PFSK-1 (cell line): Measurements from ENCODE around the gene DYNC1I2.

Experiments
- FOXP2 ChIP-seq: optimal IDR thresholded peaks from 2 replicates; pipeline ENCODE3; 2011; ENCODE audit warnings: borderline replicate concordance, control low read depth, inconsistent platforms; ENCODE audit not compliant: insufficient read depth; ENCODE audit errors: extremely low read length, extremely low read depth
- POLR2AphosphoS5 ChIP-seq: IDR thresholded peaks from 2 replicates; pipeline ENCODE4 v1.6.1; 2012; ENCODE audit warnings: low read depth, mild to moderate bottlenecking, control low read depth, low read length, moderate library complexity
- REST ChIP-seq, 2 experiments: IDR thresholded peaks; 2 replicates each; pipeline versions ENCODE4 v1.6.1 to v1.8.0; 2011 to 2012; ENCODE audit warnings: low read depth in 2 of 2, low read length in 2 of 2, control low read depth in 1 of 2, inconsistent platforms in 1 of 2, mild to moderate bottlenecking in 1 of 2, moderate library complexity in 1 of 2; ENCODE audit not compliant: insufficient read depth in 1 of 2
- SIN3A ChIP-seq: IDR thresholded peaks from 2 replicates; pipeline ENCODE4 v1.6.1; 2012; ENCODE audit warnings: mild to moderate bottlenecking, low read length, moderate library complexity, borderline replicate concordance; ENCODE audit not compliant: insufficient read depth
- TAF1 ChIP-seq: IDR thresholded peaks from 2 replicates; pipeline ENCODE4 v1.6.1; 2012; ENCODE audit warnings: low read length, control low read depth, borderline replicate concordance; ENCODE audit not compliant: insufficient read depth

Gene DYNC1I2

GRCh38 chr2:171667041-171667440 lies 20.2 kb upstream of the DYNC1I2 start:
- TF ChIP-seq FOXP2: no peak
- no peak for TF ChIP-seq TAF1
- no peak for TF ChIP-seq REST (IDR thresholded peaks at IDR 0.05; ENCODE audit: insufficient read depth in 1 of 2, low read depth in 2 of 2, low read length in 2 of 2)
- no peak for TF ChIP-seq SIN3A
- TF ChIP-seq POLR2AphosphoS5: no peak

- TF ChIP-seq FOXP2 (no peak), SIN3A (no peak)
Measured at GRCh38 chr2:171668183-171668582, 19.1 kb upstream of the DYNC1I2 start.

GRCh38 chr2:171669121-171669520 lies 18.1 kb upstream of the DYNC1I2 start:
- TF ChIP-seq REST (IDR thresholded peaks at IDR 0.05; ENCODE audit: insufficient read depth in 1 of 2, low read depth in 2 of 2, low read length in 2 of 2): no peak
- TF ChIP-seq SIN3A: no peak
- no peak for TF ChIP-seq TAF1
- TF ChIP-seq FOXP2: no peak
- no peak for TF ChIP-seq POLR2AphosphoS5

GRCh38 chr2:171670655-171671054 lies 16.6 kb upstream of the DYNC1I2 start:
- no peak for TF ChIP-seq TAF1
- TF ChIP-seq FOXP2: no peak
- TF ChIP-seq POLR2AphosphoS5: no peak
- TF ChIP-seq SIN3A: no peak
- TF ChIP-seq REST (IDR thresholded peaks at IDR 0.05; ENCODE audit: insufficient read depth in 1 of 2, low read depth in 2 of 2, low read length in 2 of 2): no peak

- TF ChIP-seq TAF1 (no peak), POLR2AphosphoS5 (no peak), REST (IDR thresholded peaks at IDR 0.05; ENCODE audit: insufficient read depth in 1 of 2, low read depth in 2 of 2, low read length in 2 of 2) (no peak), FOXP2 (no peak), SIN3A (no peak)
Measured at GRCh38 chr2:171671867-171672266, 15.4 kb upstream of the DYNC1I2 start.
